Activated B cell treated with CpG ODN at 0.5 μM for 24 hours (primary cell): ENCODE results near the gene RMDN3. TPM values are rescaled to one million over a fixed set of nuclear protein-coding genes. Genes with fewer than 3 reads are reported as not detected.

Experiments
- ATAC-seq: fragments of 200-7000 bp; cut with Tn5 transposase; one replicate; pipeline ENCODE4 v1.10.0; 2021; ENCODE audit warnings: low read depth, mild to moderate bottlenecking, moderate library complexity
- CTCF ChIA-PET: fragments of 350-600 bp; sonication (Branson Sonifier 250); formaldehyde crosslinking; loops from one replicate; lab custom pipeline; 2021; ENCODE audit warnings: antibody characterized with exemption; lab: Charles Lee
- POLR2A ChIA-PET: fragments of 350-600 bp; sonication (Branson Sonifier 250); formaldehyde crosslinking; loops from one replicate; lab custom pipeline; 2021; ENCODE audit warnings: antibody characterized with exemption; lab: Charles Lee
- DNase-seq: peaks from one replicate; pipeline ENCODE4 v3.0.0; 2022
- H3K27ac Mint-ChIP-seq: one replicate; pipeline ENCODE4 v1.8.0; 2020; ENCODE audit warnings: mixed read lengths
- H3K27me3 Mint-ChIP-seq: one replicate; pipeline ENCODE4 v1.8.0; 2021; ENCODE audit warnings: mixed read lengths
- H3K36me3 Mint-ChIP-seq: one replicate; pipeline ENCODE4 v1.8.0; 2021; ENCODE audit warnings: low read depth, mixed read lengths
- H3K4me1 Mint-ChIP-seq: one replicate; pipeline ENCODE4 v1.8.0; 2021; ENCODE audit warnings: mixed read lengths
- H3K4me3 Mint-ChIP-seq: one replicate; pipeline ENCODE4 v1.8.0; 2020; ENCODE audit warnings: mild to moderate bottlenecking, mixed read lengths
- H3K9me3 Mint-ChIP-seq: one replicate; pipeline ENCODE4 v1.8.0; 2020; ENCODE audit warnings: mixed read lengths
- CTCF ChIP-seq: fragments of 200-600 bp; IDR thresholded peaks from one replicate; pipeline ENCODE4 v1.8.0; 2022; ENCODE audit warnings: antibody characterized with exemption, mild to moderate bottlenecking
- intact Hi-C: fragments of 100-400 bp; cut with micrococcal nuclease; formaldehyde crosslinking; loops from one replicate; pipeline ENCODE4 v1.15.1; 2024
- total RNA-seq: library from RNA; stranded (reverse); gene quantifications from 2 replicates; pipeline ENCODE4 v1.2.3, GENCODE V29; 2022

The RMDN3 gene
- total RNA-seq, 1 donor from 2014 or later: 25.6 TPM

GRCh38 chr15:40746916-40747418 lies 8.1 kb downstream of the RMDN3 start:
- H3K9me3 Mint-ChIP-seq: no peaks in the 10 kb centered on the region
- POLR2A ChIA-PET: interaction anchor here (0.6 to 1.0 kb wide), 4 partner anchors 29 to 671 kb away, joined by 3 read pairs; partner anchors contain the start of genes DNAJC17 and ZFYVE19
- no peak for TF ChIP-seq CTCF

GRCh38 chr15:40744815-40745152 lies 10.3 kb downstream of the RMDN3 start:
- H3K27ac Mint-ChIP-seq: no peak overlapping the region
- H3K4me3 Mint-ChIP-seq: no peak overlapping the region
- intact Hi-C loops: no loop called here
- no peak for TF ChIP-seq CTCF
- CTCF ChIA-PET: interaction anchor here (1.1 to 4.7 kb wide), 4 partner anchors 9 to 65 kb away, joined by 3 to 81 read pairs (median 4); no protein-coding TSS in a partner anchor
- no peaks in the 10 kb centered on the region for H3K4me1 Mint-ChIP-seq
- no peaks in the 10 kb centered on the region for H3K27me3 Mint-ChIP-seq
- DNase-seq (no peak), ATAC-seq (no peak)
- POLR2A ChIA-PET: no interaction called here
- H3K9me3 Mint-ChIP-seq: no peaks in the 10 kb centered on the region
- H3K36me3 Mint-ChIP-seq: peaks cover 54% of the 10 kb centered on the region

More at GRCh38 chr15:40746916-40747418, 8.1 kb downstream of the RMDN3 start:
- Mint-ChIP-seq H3K36me3 (peaks cover 60% of the 10 kb centered on the region), H3K4me1 (no peaks in the 10 kb centered on the region), H3K27ac (no peak overlapping the region), H3K4me3 (no peak overlapping the region), H3K27me3 (no peaks in the 10 kb centered on the region)
- CTCF ChIA-PET: interaction anchor here (0.6 to 4.7 kb wide), 9 partner anchors 21 to 227 kb away, joined by 3 to 81 read pairs (median 6); partner anchors contain the start of gene C15orf62
- intact Hi-C loops: loop anchor here (1.0 to 2.0 kb wide), 2 partner anchors 35 to 68 kb away; no protein-coding TSS in a partner anchor
- ATAC-seq: no peak
- no peak for DNase-seq

- DNase-seq: no peak
- Mint-ChIP-seq H3K4me3 (no peak overlapping the region), H3K9me3 (no peaks in the 10 kb centered on the region), H3K27ac (no peak overlapping the region), H3K4me1 (no peaks in the 10 kb centered on the region), H3K27me3 (no peaks in the 10 kb centered on the region), H3K36me3 (peaks cover 55% of the 10 kb centered on the region)
- ATAC-seq: no peak
- POLR2A ChIA-PET: interaction anchor here (0.6 kb wide), 1 partner anchor 832 kb away, joined by 4 read pairs; no protein-coding TSS in a partner anchor
- intact Hi-C loops: no loop called here
- CTCF ChIA-PET: interaction anchor here (1.0 to 4.7 kb wide), 5 partner anchors 9 to 65 kb away, joined by 3 to 81 read pairs (median 4); partner anchors contain the start of gene GCHFR
- TF ChIP-seq CTCF: no peak
Measured at GRCh38 chr15:40743921-40744814, 10.9 kb downstream of the RMDN3 start.

GRCh38 chr15:40743485-40743901 lies 11.6 kb downstream of the RMDN3 start:
- intact Hi-C loops: no loop called here
- Mint-ChIP-seq H3K4me3 (no peak overlapping the region), H3K27me3 (no peaks in the 10 kb centered on the region), H3K27ac (no peak overlapping the region), H3K36me3 (peaks cover 62% of the 10 kb centered on the region), H3K4me1 (no peaks in the 10 kb centered on the region), H3K9me3 (no peaks in the 10 kb centered on the region)
- POLR2A ChIA-PET: interaction anchor here (0.6 to 0.7 kb wide), 2 partner anchors 45 to 833 kb away, joined by 4 to 6 read pairs; no protein-coding TSS in a partner anchor
- CTCF ChIA-PET: interaction anchor here (0.7 to 1.9 kb wide), 3 partner anchors 20 to 64 kb away, joined by 3 to 5 read pairs (median 4); partner anchors contain the start of gene GCHFR
- no peak for ATAC-seq
- no peak for DNase-seq
- no peak for TF ChIP-seq CTCF
